ENCODE results near the gene CAPZB. TPM values are rescaled to one million over a fixed set of nuclear protein-coding genes. Genes with fewer than 3 reads are reported as not detected.

CAPZB gene
- polyA plus RNA-seq, 1 donor from 2014 or later: 159 TPM

GRCh38 chr1:19322481-19322880 is 162.9 kb downstream of the CAPZB start:
- H3K36me3 ChIP-seq (ENCODE audit: insufficient read depth, low read length): no peaks in the 10 kb centered on the region
- H3K79me2 ChIP-seq (replicated peaks; ENCODE audit: insufficient read depth, low read length): no peaks in the 10 kb centered on the region
- H3K27me3 ChIP-seq (ENCODE audit: insufficient read depth, low read depth, low read length): no peaks in the 10 kb centered on the region
- H3K9me3 ChIP-seq (ENCODE audit: low read length): no peaks in the 10 kb centered on the region
- H3K9me2 ChIP-seq (ENCODE audit: insufficient read depth, low read length): no peaks in the 10 kb centered on the region
- no peaks in the 10 kb centered on the region for H4K20me1 ChIP-seq (ENCODE audit: insufficient read depth)
- H3K4me3 ChIP-seq (ENCODE audit: low read length): no peak overlapping the region
- H3K27ac ChIP-seq (ENCODE audit: low read length): no peak overlapping the region
- TF ChIP-seq RAD21 (conservative IDR thresholded peaks at IDR 0.05) (no peak), TAF1 (IDR thresholded peaks at IDR 0.05; ENCODE audit: low read depth) (no peak), MXI1 (conservative IDR thresholded peaks at IDR 0.05; ENCODE audit: poor library complexity, severe bottlenecking) (no peak), EZH2 (IDR thresholded peaks at IDR 0.05; ENCODE audit: borderline replicate concordance, insufficient read depth, low read length, poor library complexity, severe bottlenecking) (no peak), REST (IDR thresholded peaks at IDR 0.05; ENCODE audit: borderline replicate concordance) (no peak), SMC3 (conservative IDR thresholded peaks at IDR 0.05; ENCODE audit: poor library complexity) (no peak), POLR2AphosphoS5 (IDR thresholded peaks at IDR 0.05) (no peak), CTCF (IDR thresholded peaks at IDR 0.05; ENCODE audit: poor library complexity, severe bottlenecking) (no peak), EP300 (conservative IDR thresholded peaks at IDR 0.05; ENCODE audit: poor library complexity, severe bottlenecking) (no peak)
- H3K4me2 ChIP-seq (ENCODE audit: low read length): no peak overlapping the region
- H2AFZ ChIP-seq (ENCODE audit: low read depth, low read length): no peak overlapping the region
- no peaks in the 10 kb centered on the region for H3F3A ChIP-seq (ENCODE audit: insufficient read depth, low read length, poor library complexity, severe bottlenecking)
- no peak overlapping the region for H3K9ac ChIP-seq (ENCODE audit: low read length)

GRCh38 chr1:19321071-19321470 is 164.3 kb downstream of the CAPZB start:
- no peaks in the 10 kb centered on the region for H3K36me3 ChIP-seq (ENCODE audit: insufficient read depth, low read length)
- H3K9ac ChIP-seq (ENCODE audit: low read length): no peak overlapping the region
- no peaks in the 10 kb centered on the region for H4K20me1 ChIP-seq (ENCODE audit: insufficient read depth)
- no peak for TF ChIP-seq POLR2AphosphoS5 (IDR thresholded peaks at IDR 0.05)
- TF ChIP-seq REST (IDR thresholded peaks at IDR 0.05; ENCODE audit: borderline replicate concordance): no peak
- no peak for TF ChIP-seq TAF1 (IDR thresholded peaks at IDR 0.05; ENCODE audit: low read depth)
- TF ChIP-seq MXI1 (conservative IDR thresholded peaks at IDR 0.05; ENCODE audit: poor library complexity, severe bottlenecking): no peak
- no peak overlapping the region for H3K4me2 ChIP-seq (ENCODE audit: low read length)
- no peak overlapping the region for H3K4me3 ChIP-seq (ENCODE audit: low read length)
- H3K79me2 ChIP-seq (replicated peaks; ENCODE audit: insufficient read depth, low read length): no peaks in the 10 kb centered on the region
- H3K27ac ChIP-seq (ENCODE audit: low read length): no peak overlapping the region
- no peaks in the 10 kb centered on the region for H3K9me2 ChIP-seq (ENCODE audit: insufficient read depth, low read length)
- no peaks in the 10 kb centered on the region for H3F3A ChIP-seq (ENCODE audit: insufficient read depth, low read length, poor library complexity, severe bottlenecking)
- no peaks in the 10 kb centered on the region for H3K9me3 ChIP-seq (ENCODE audit: low read length)
- H2AFZ ChIP-seq (ENCODE audit: low read depth, low read length): no peak overlapping the region
- no peaks in the 10 kb centered on the region for H3K27me3 ChIP-seq (ENCODE audit: insufficient read depth, low read depth, low read length)
